Calu3 (cell line): ENCODE measurements around the gene FOXRED2. TPM values are rescaled to one million over a fixed set of nuclear protein-coding genes. Genes with fewer than 3 reads are reported as not detected.

Experiments used
- BruUV-seq: library from RNA; stranded (reverse); fragments of 400-500 nt; replicated peaks from 2 replicates; lab custom pipeline; 2021; lab: Mats Ljungman, UMichigan
- CTCF ChIA-PET: fragments of 300-600 bp; sonication (Branson Sonifier 250); formaldehyde crosslinking; loops from one replicate; lab custom pipeline; 2022; ENCODE audit warnings: antibody characterized with exemption; lab: Charles Lee
- DNase-seq: peaks from one replicate; pipeline ENCODE4 v3.0.0; 2022
- H3K27ac Mint-ChIP-seq: one replicate; pipeline ENCODE4 v1.8.0; 2022; ENCODE audit warnings: mixed read lengths; ENCODE audit not compliant: unreplicated experiment
- H3K27me3 Mint-ChIP-seq: one replicate; pipeline ENCODE4 v1.8.0; 2022; ENCODE audit warnings: mixed read lengths; ENCODE audit not compliant: unreplicated experiment
- H3K36me3 Mint-ChIP-seq: one replicate; pipeline ENCODE4 v1.8.0; 2022; ENCODE audit warnings: mild to moderate bottlenecking, moderate library complexity, mixed read lengths; ENCODE audit not compliant: insufficient read depth, unreplicated experiment
- H3K4me1 Mint-ChIP-seq: one replicate; pipeline ENCODE4 v1.8.0; 2022; ENCODE audit warnings: mild to moderate bottlenecking, low read depth, mixed read lengths; ENCODE audit not compliant: unreplicated experiment
- H3K4me3 Mint-ChIP-seq: one replicate; pipeline ENCODE4 v1.8.0; 2022; ENCODE audit warnings: mild to moderate bottlenecking, low read depth, moderate library complexity, mixed read lengths; ENCODE audit not compliant: unreplicated experiment
- H3K9me3 Mint-ChIP-seq: one replicate; pipeline ENCODE4 v1.8.0; 2022; ENCODE audit warnings: low read depth, mixed read lengths; ENCODE audit not compliant: unreplicated experiment
- CTCF ChIP-seq: fragments of 200-600 bp; IDR thresholded peaks from one replicate; pipeline ENCODE4 v1.8.0; 2022; ENCODE audit warnings: antibody characterized with exemption; ENCODE audit not compliant: unreplicated experiment
- intact Hi-C: fragments of 100-400 bp; cut with micrococcal nuclease; formaldehyde crosslinking; loops from one replicate; pipeline ENCODE4 v1.10.0; 2022; ENCODE audit not compliant: unreplicated experiment
- total RNA-seq: library from RNA; stranded (reverse); gene quantifications from 2 replicates; pipeline ENCODE4 v1.2.3, GENCODE V29; 2022

The FOXRED2 gene
- total RNA-seq, 1 experiment from 2014 or later = 27.9 TPM

DNA sequence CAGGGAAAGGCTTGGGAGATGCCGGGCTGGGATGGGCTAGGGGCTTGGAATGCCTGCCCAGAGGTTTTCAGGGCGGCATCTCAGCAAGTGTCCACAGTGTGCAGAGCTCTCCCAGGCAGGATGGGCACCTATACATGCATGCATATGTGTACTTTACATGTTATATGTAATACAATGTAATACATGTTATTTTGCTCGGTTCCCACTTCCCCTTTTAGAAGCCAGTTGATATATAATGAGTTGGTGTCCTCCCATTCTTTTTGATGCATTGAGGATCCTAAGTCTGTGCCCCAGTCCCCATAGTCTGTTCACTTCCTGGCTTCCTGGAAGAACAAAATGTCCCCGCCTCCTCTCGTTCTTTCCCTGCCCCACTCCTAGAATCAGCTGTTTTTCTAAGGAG lies 42.2 kb upstream of the FOXRED2 start:
- BruUV-seq = no TSS peak
- Mint-ChIP-seq H3K9me3 (no peaks in the 10 kb centered on the region), H3K36me3 (peaks cover 4% of the 10 kb centered on the region), H3K4me1 (peaks cover 19% of the 10 kb centered on the region), H3K27me3 (peaks cover 72% of the 10 kb centered on the region), H3K27ac (no peak overlapping the region), H3K4me3 (no peak overlapping the region)
- no peak for DNase-seq
- CTCF ChIA-PET = interaction anchor here (0.6 kb wide), 3 partner anchors 12 to 468 kb away, joined by 3 to 4 read pairs (median 4); no protein-coding TSS in a partner anchor
- TF ChIP-seq CTCF = no peak
- intact Hi-C loops = loop anchor here (5.0 kb wide), 2 partner anchors 108 to 228 kb away; partner anchors contain the start of gene IFT27

GRCh38 chr22:36548606-36549005 lies 41.8 kb upstream of the FOXRED2 start:
- no TSS peak for BruUV-seq
- H3K27ac Mint-ChIP-seq = no peak overlapping the region
- H3K36me3 Mint-ChIP-seq = peaks cover 4% of the 10 kb centered on the region
- intact Hi-C loops = loop anchor here (5.0 kb wide), 2 partner anchors 109 to 229 kb away; partner anchors contain the start of gene IFT27
- peaks cover 68% of the 10 kb centered on the region for H3K27me3 Mint-ChIP-seq
- no peaks in the 10 kb centered on the region for H3K9me3 Mint-ChIP-seq
- peaks cover 19% of the 10 kb centered on the region for H3K4me1 Mint-ChIP-seq
- no peak for TF ChIP-seq CTCF
- H3K4me3 Mint-ChIP-seq = no peak overlapping the region
- DNase-seq = no peak
- CTCF ChIA-PET = no interaction called here

DNA sequence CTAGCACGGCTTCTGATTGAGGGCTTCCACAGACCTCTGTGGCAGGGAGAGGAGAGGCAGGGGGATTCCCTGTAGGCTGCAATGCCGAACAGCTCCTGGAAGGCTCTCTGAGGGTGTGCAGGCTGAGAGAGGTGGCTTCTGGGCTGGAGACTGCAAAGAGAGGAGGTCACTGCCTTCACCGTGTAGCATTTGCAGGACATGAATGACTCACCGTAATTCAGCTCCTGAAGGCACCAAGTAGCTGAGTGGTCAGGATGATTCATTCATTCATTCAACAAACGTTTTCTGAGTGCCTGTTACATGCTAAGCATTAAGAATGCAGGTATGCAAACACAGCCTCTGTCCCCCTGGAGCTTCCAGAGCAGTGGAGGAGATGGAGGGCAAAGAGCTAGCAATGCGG lies 40.1 kb upstream of the FOXRED2 start:
- Mint-ChIP-seq H3K36me3 (peaks cover 4% of the 10 kb centered on the region), H3K4me3 (peak overlapping the region; percentile 4), H3K4me1 (peaks cover 19% of the 10 kb centered on the region), H3K9me3 (no peaks in the 10 kb centered on the region), H3K27ac (peak overlapping the region; percentile 37), H3K27me3 (peaks cover 54% of the 10 kb centered on the region)
- BruUV-seq = no TSS peak
- DNase-seq = peak; percentile 46
- CTCF ChIA-PET = interaction anchor here (0.6 to 2.0 kb wide), 16 partner anchors 9 to 431 kb away, joined by 3 to 22 read pairs (median 4); partner anchors contain the start of gene IFT27
- intact Hi-C loops = loop anchor here (1.0 to 5.0 kb wide), 3 partner anchors 110 to 309 kb away; partner anchors contain the start of gene IFT27
- TF ChIP-seq CTCF = no peak

DNA sequence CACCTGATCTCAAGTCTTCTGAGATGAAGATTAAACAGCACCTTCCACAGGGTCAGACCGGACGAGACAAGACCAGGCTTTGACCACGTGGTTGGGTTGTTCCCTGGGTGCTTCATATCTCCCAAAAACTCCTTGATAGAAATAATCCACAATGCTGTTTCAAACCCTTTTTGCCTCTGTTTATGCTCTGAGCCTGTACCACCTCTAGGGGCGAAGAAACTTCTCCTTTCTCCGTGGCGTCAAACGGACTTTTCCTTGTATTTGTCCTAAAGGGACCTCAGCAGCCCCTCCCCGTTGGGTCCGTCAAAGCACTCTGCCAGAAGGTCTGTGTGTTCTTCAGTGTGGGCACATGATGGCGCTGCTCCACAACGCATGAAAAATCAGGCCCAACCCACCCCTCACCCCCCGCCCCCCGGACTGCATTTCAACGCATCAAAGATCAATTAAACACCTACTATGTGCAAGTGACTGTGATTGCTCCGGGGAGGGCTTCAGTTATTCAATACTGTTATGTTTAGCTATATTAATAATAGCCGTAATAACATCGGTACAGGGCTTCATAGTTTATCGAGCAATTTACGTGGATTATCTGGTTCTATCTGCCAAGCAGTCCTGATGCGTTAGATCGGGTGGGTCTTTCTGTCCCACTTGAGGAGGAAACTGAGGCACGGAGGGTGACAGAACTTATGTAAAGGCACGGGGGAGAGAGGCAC lies 39.4 kb upstream of the FOXRED2 start:
- H3K4me3 Mint-ChIP-seq = peak overlapping the region; percentile 4
- H3K27me3 Mint-ChIP-seq = peaks cover 47% of the 10 kb centered on the region
- CTCF ChIA-PET = interaction anchor here (0.6 to 2.0 kb wide), 15 partner anchors 10 to 311 kb away, joined by 3 to 22 read pairs (median 4); partner anchors contain the start of gene IFT27
- peak; percentile 91 for TF ChIP-seq CTCF
- H3K4me1 Mint-ChIP-seq = peaks cover 19% of the 10 kb centered on the region
- intact Hi-C loops = loop anchor here (1.0 to 5.0 kb wide), 3 partner anchors 111 to 310 kb away; partner anchors contain the start of gene IFT27
- DNase-seq = peak; percentile 64
- H3K9me3 Mint-ChIP-seq = no peaks in the 10 kb centered on the region
- no peak overlapping the region for H3K27ac Mint-ChIP-seq
- H3K36me3 Mint-ChIP-seq = peaks cover 4% of the 10 kb centered on the region
- BruUV-seq = no TSS peak
